ENCODE measurements around the gene KIRREL2. TPM values are rescaled to one million over a fixed set of nuclear protein-coding genes. Genes with fewer than 3 reads are reported as not detected.
A peak's percentile ranks its signal among the peaks of the same experiment; 100 is the strongest.

Gene KIRREL2
- total and polyA plus RNA-seq, 2 of the 8 experiments (the other 6 are each of a cell fraction or from before 2014, with no cell fraction given): 2.4 to 4.6 TPM

GRCh38 chr19:35903550-35904179 lies 47.0 kb downstream of the KIRREL2 start:
- H3K18ac ChIP-seq (ENCODE audit: extremely low read depth, low read length): peak overlapping the region; percentile 60; the same call in 1 of the 2 replicates
- H2AFZ ChIP-seq (ENCODE audit: low read length): 0 out of 2 replicates have a peak overlapping the region, but pooled peaks have one; percentile 36
- DNase-seq (ENCODE audit: low read depth in 1 of 2, low spot score in 2 of 2) (peak; percentile 60 to 78), FAIRE-seq (no peak)
- no peaks in the 10 kb centered on the region for H3K27me3 ChIP-seq (replicated peaks in 1 of 4; ENCODE audit: control insufficient read depth in 3 of 4, extremely low read depth in 1 of 4, insufficient read depth in 3 of 4, low read length in 3 of 4)
- H3K14ac ChIP-seq (ENCODE audit: insufficient read length): no peak overlapping the region
- peaks cover 10% of the 10 kb centered on the region for H3K23me2 ChIP-seq (ENCODE audit: low read depth, low read length)
- no peak overlapping the region for H3K4ac ChIP-seq (replicated peaks; ENCODE audit: insufficient read length, low read depth, low read length)
- H4K8ac ChIP-seq (ENCODE audit: extremely low read depth, insufficient read depth, low read length): peak overlapping the region; percentile 48; the same call in 1 of the 2 replicates
- H4K20me1 ChIP-seq (replicated peaks in 1 of 2; ENCODE audit: control insufficient read depth in 1 of 2, insufficient read depth in 2 of 2, low read length in 2 of 2): no peaks in the 10 kb centered on the region
- no peak overlapping the region for H3K56ac ChIP-seq (replicated peaks; ENCODE audit: insufficient read length, low read depth, low read length)
- peak overlapping the region; percentile 86 to 91 for H3K4me2 ChIP-seq (ENCODE audit: insufficient read depth in 1 of 2, low read depth in 2 of 2, low read length in 2 of 2)
- no peak overlapping the region for H3K27ac ChIP-seq (ENCODE audit: low read depth, low read length)
- no peak overlapping the region for H3K23ac ChIP-seq (ENCODE audit: insufficient read length)
- H2AK5ac ChIP-seq (ENCODE audit: low read depth, low read length): no peak overlapping the region
- H3K36me3 ChIP-seq (ENCODE audit: control insufficient read depth in 2 of 4, insufficient read depth in 4 of 4, low read length in 3 of 4): no peaks in the 10 kb centered on the region
- 0 out of 2 replicates have a peak overlapping the region, but pooled peaks have one; percentile 50 for H2BK12ac ChIP-seq (ENCODE audit: low read depth, low read length)
- H2BK15ac ChIP-seq (ENCODE audit: low read length): 0 out of 2 replicates have a peak overlapping the region, but pooled peaks have one; percentile 61
- peak overlapping the region in 3 of 4 experiments; percentile 36 to 54 (median 42); a peak in 4 of 7 replicates for H3K9ac ChIP-seq (replicated peaks in 1 of 4; ENCODE audit: extremely low read depth in 1 of 4, low read depth in 3 of 4, low read length in 3 of 4)
- H4K91ac ChIP-seq (replicated peaks; ENCODE audit: insufficient read length, low read length): peak overlapping the region; percentile 73
- H3K79me1 ChIP-seq (ENCODE audit: low read depth, low read length): no peaks in the 10 kb centered on the region; the same call in 1 of the 2 replicates
- peak overlapping the region; percentile 32 for H4K5ac ChIP-seq (ENCODE audit: insufficient read length, low read depth, low read length)
- ChIA-PET CTCF (ENCODE audit: partially characterized antibody) (interaction anchor here (0.6 to 1.4 kb wide), 3 partner anchors 18 to 180 kb away, joined by 3 read pairs; no protein-coding TSS in a partner anchor), POLR2A (ENCODE audit: partially characterized antibody) (interaction anchor here (1.5 to 1.6 kb wide), 2 partner anchors 29 to 34 kb away, joined by 3 to 8 read pairs; partner anchors contain the start of gene APLP1)
- no peaks in the 10 kb centered on the region for H3K9me3 ChIP-seq (ENCODE audit: insufficient read depth in 2 of 2, low read depth in 1 of 2, low read length in 1 of 2)
- peaks cover 0 to 21% (median 11%) of the 10 kb centered on the region in 4 experiments; a peak in 6 of 7 replicates for H3K4me1 ChIP-seq (replicated peaks in 1 of 4; ENCODE audit: control insufficient read depth in 3 of 4, insufficient read depth in 4 of 4, low read length in 3 of 4)
- H2BK120ac ChIP-seq (replicated peaks; ENCODE audit: low read depth, low read length): no peak overlapping the region
- peak overlapping the region; percentile 36 to 62 (median 51) for H3K4me3 ChIP-seq (ENCODE audit: extremely low read depth in 1 of 4, insufficient read depth in 2 of 4, low read depth in 3 of 4, low read length in 4 of 4)
- 0 out of 4 replicates have a peak, but pooled peaks cover 0 to under 1% of the 10 kb centered on the region in 2 experiments for H3K79me2 ChIP-seq (ENCODE audit: control insufficient read depth in 1 of 2, insufficient read depth in 2 of 2, low read length in 2 of 2)
- 3% methylated on average over 24 of the region's 24 CpGs; no CpG with 5 or more reads in 1 of the 2 experiments for WGBS, 2 experiments (ENCODE audit: extremely low coverage in 1 of 2, insufficient coverage in 1 of 2, insufficient read length in 1 of 2, insufficient replicate concordance in 2 of 2, low coverage in 1 of 2, low lambda C conversion rate in 2 of 2, missing lambda C conversion rate in 1 of 2)
- no peak overlapping the region for H2BK20ac ChIP-seq (ENCODE audit: low read length)
- peak overlapping the region; percentile 71; the same call in 1 of the 2 replicates for H2BK5ac ChIP-seq (ENCODE audit: low read depth, low read length)
- peak; percentile 37; the same call in 1 of the 2 replicates for TF ChIP-seq BACH1 (IDR thresholded peaks at IDR 0.05; ENCODE audit: low read length)
- peak; percentile 96 for TF ChIP-seq EGR1 (IDR thresholded peaks at IDR 0.05; ENCODE audit: borderline replicate concordance, low read depth, low read length)
- no peak for TF ChIP-seq CHD1 (IDR thresholded peaks at IDR 0.05; ENCODE audit: low read depth, low read length)
- TF ChIP-seq RXRA (IDR thresholded peaks at IDR 0.05; ENCODE audit: insufficient read depth, low read depth, low read length): no peak
- no peak for TF ChIP-seq KDM5A (IDR thresholded peaks at IDR 0.05; ENCODE audit: low read length)
- peak; percentile 86 for TF ChIP-seq E2F6 (IDR thresholded peaks at IDR 0.05)
- no peak for TF ChIP-seq CEBPB (IDR thresholded peaks at IDR 0.05; ENCODE audit: low read depth, low read length)
- no peak for TF ChIP-seq SIRT6 (IDR thresholded peaks at IDR 0.05; ENCODE audit: low read length)
- TF ChIP-seq TAF1 (IDR thresholded peaks at IDR 0.05; ENCODE audit: low read depth, low read length): peak; percentile 55; the same call in 1 of the 2 replicates
- TF ChIP-seq NANOG (IDR thresholded peaks at IDR 0.05; ENCODE audit: insufficient read depth, low read depth, low read length, poor library complexity, severe bottlenecking): no peak
- TF ChIP-seq SUZ12 (IDR thresholded peaks at IDR 0.05; ENCODE audit: low read length): no peak
- TF ChIP-seq SP4 (IDR thresholded peaks at IDR 0.05; ENCODE audit: low read length): no peak

All from H1 (cell line).